ENCODE measurements around the gene CPOX.

CPOX gene

GRCh38 chr3:98532709-98533571 lies 60.5 kb downstream of the CPOX start:
- no peak overlapping the region for H2AFZ ChIP-seq (ENCODE audit: low read length, unreplicated experiment)
- no peaks in the 10 kb centered on the region for H3K4me1 ChIP-seq (ENCODE audit: control insufficient read depth, insufficient read depth, low read length, unreplicated experiment)
- no peaks in the 10 kb centered on the region for H3K36me3 ChIP-seq (ENCODE audit: insufficient read depth, low read length)
- H3K4me3 ChIP-seq (ENCODE audit: low read depth, low read length): no peak overlapping the region
- H3K27me3 ChIP-seq (ENCODE audit: insufficient read depth, low read length): peaks cover 13% of the 10 kb centered on the region; the same call in 1 of the 2 replicates
- H3K79me2 ChIP-seq (ENCODE audit: control insufficient read depth, insufficient read depth, low read length, unreplicated experiment): no peaks in the 10 kb centered on the region
- H3K27ac ChIP-seq (ENCODE audit: low read depth, low read length): no peak overlapping the region

- Histone ChIP-seq H3K4me1 (ENCODE audit: control insufficient read depth, insufficient read depth, low read length, unreplicated experiment) (no peaks in the 10 kb centered on the region), H2AFZ (ENCODE audit: low read length, unreplicated experiment) (no peak overlapping the region), H3K27me3 (ENCODE audit: insufficient read depth, low read length) (peaks cover 13% of the 10 kb centered on the region; the same call in 1 of the 2 replicates), H3K79me2 (ENCODE audit: control insufficient read depth, insufficient read depth, low read length, unreplicated experiment) (no peaks in the 10 kb centered on the region), H3K27ac (ENCODE audit: low read depth, low read length) (no peak overlapping the region), H3K4me3 (ENCODE audit: low read depth, low read length) (no peak overlapping the region), H3K36me3 (ENCODE audit: insufficient read depth, low read length) (no peaks in the 10 kb centered on the region)
Observed at GRCh38 chr3:98532275-98532637, 61.2 kb downstream of the CPOX start.

- Histone ChIP-seq H3K27me3 (ENCODE audit: insufficient read depth, low read length) (peaks cover 13% of the 10 kb centered on the region; the same call in 1 of the 2 replicates), H2AFZ (ENCODE audit: low read length, unreplicated experiment) (no peak within 1 kb of the TSS), H3K4me1 (ENCODE audit: control insufficient read depth, insufficient read depth, low read length, unreplicated experiment) (no peaks in the 10 kb centered on the region), H3K79me2 (ENCODE audit: control insufficient read depth, insufficient read depth, low read length, unreplicated experiment) (no peaks in the 10 kb centered on the region), H3K36me3 (ENCODE audit: insufficient read depth, low read length) (no peaks in the 10 kb centered on the region), H3K27ac (ENCODE audit: low read depth, low read length) (no peak within 1 kb of the TSS), H3K4me3 (ENCODE audit: low read depth, low read length) (no peak within 1 kb of the TSS)
Observed at GRCh38 chr3:98531622-98532274, 61.7 kb downstream of the CPOX start, which contains the start of gene GPR15. TSS of gene GPR15 (plus strand) at chr3:98531978. CDS start at chr3:98532034, 56 bp downstream.

GRCh38 chr3:98530676-98531075 lies 62.7 kb downstream of the CPOX start:
- H3K4me3 ChIP-seq (ENCODE audit: low read depth, low read length): no peak overlapping the region
- no peak overlapping the region for H2AFZ ChIP-seq (ENCODE audit: low read length, unreplicated experiment)
- H3K27me3 ChIP-seq (ENCODE audit: insufficient read depth, low read length): peaks cover 13% of the 10 kb centered on the region; the same call in 1 of the 2 replicates
- no peak overlapping the region for H3K27ac ChIP-seq (ENCODE audit: low read depth, low read length)
- H3K4me1 ChIP-seq (ENCODE audit: control insufficient read depth, insufficient read depth, low read length, unreplicated experiment): no peaks in the 10 kb centered on the region
- no peaks in the 10 kb centered on the region for H3K79me2 ChIP-seq (ENCODE audit: control insufficient read depth, insufficient read depth, low read length, unreplicated experiment)
- no peaks in the 10 kb centered on the region for H3K36me3 ChIP-seq (ENCODE audit: insufficient read depth, low read length)

GRCh38 chr3:98529856-98530459 lies 63.5 kb downstream of the CPOX start:
- Histone ChIP-seq H3K4me3 (ENCODE audit: low read depth, low read length) (no peak overlapping the region), H3K27ac (ENCODE audit: low read depth, low read length) (no peak overlapping the region), H3K27me3 (ENCODE audit: insufficient read depth, low read length) (peaks cover 13% of the 10 kb centered on the region; the same call in 1 of the 2 replicates), H2AFZ (ENCODE audit: low read length, unreplicated experiment) (no peak overlapping the region), H3K36me3 (ENCODE audit: insufficient read depth, low read length) (no peaks in the 10 kb centered on the region), H3K79me2 (ENCODE audit: control insufficient read depth, insufficient read depth, low read length, unreplicated experiment) (no peaks in the 10 kb centered on the region), H3K4me1 (ENCODE audit: control insufficient read depth, insufficient read depth, low read length, unreplicated experiment) (no peaks in the 10 kb centered on the region)
